Osteocyte (in vitro differentiated cells): ENCODE data around the gene FBXL14. TPM values are rescaled to one million over a fixed set of nuclear protein-coding genes. Genes with fewer than 3 reads are reported as not detected.

Experiments
- DNase-seq: peaks from one replicate; pipeline ENCODE4 v3.0.0; 2021; ENCODE audit warnings: mixed read lengths; ENCODE audit not compliant: unreplicated experiment; ENCODE audit errors: extremely low spot score
- H3K27ac Mint-ChIP-seq: one replicate; pipeline ENCODE4 v1.8.0; 2021; ENCODE audit warnings: mild to moderate bottlenecking, mixed read lengths; ENCODE audit not compliant: unreplicated experiment
- H3K27me3 Mint-ChIP-seq: one replicate; pipeline ENCODE4 v1.8.0; 2021; ENCODE audit warnings: mixed read lengths; ENCODE audit not compliant: unreplicated experiment
- H3K36me3 Mint-ChIP-seq: one replicate; pipeline ENCODE4 v1.8.0; 2021; ENCODE audit warnings: mixed read lengths; ENCODE audit not compliant: unreplicated experiment
- H3K4me1 Mint-ChIP-seq: one replicate; pipeline ENCODE4 v1.8.0; 2021; ENCODE audit warnings: mixed read lengths; ENCODE audit not compliant: unreplicated experiment
- H3K4me3 Mint-ChIP-seq: one replicate; pipeline ENCODE4 v1.8.0; 2021; ENCODE audit warnings: mild to moderate bottlenecking, moderate library complexity, mixed read lengths; ENCODE audit not compliant: unreplicated experiment
- H3K9me3 Mint-ChIP-seq: one replicate; pipeline ENCODE4 v1.8.0; 2021; ENCODE audit warnings: mixed read lengths; ENCODE audit not compliant: unreplicated experiment
- CTCF ChIP-seq: fragments of 200-600 bp; sonication (generic); IDR thresholded peaks from 2 replicates; pipeline ENCODE4 v1.5.0; 2021; ENCODE audit warnings: antibody characterized with exemption, mild to moderate bottlenecking, moderate library complexity
- total RNA-seq: library from RNA; stranded (reverse); gene quantifications from 2 replicates; pipeline ENCODE4 v1.2.1, GENCODE V29; 2021

The FBXL14 gene
- total RNA-seq, 1 donor from 2014 or later, result 9.1 TPM

GRCh38 chr12:1553536-1553935, 40.8 kb downstream of the FBXL14 start:
- no peak for TF ChIP-seq CTCF
- Mint-ChIP-seq H3K4me3 (no peak overlapping the region), H3K4me1 (peaks cover 36% of the 10 kb centered on the region), H3K27ac (peak overlapping the region; percentile 75), H3K27me3 (no peaks in the 10 kb centered on the region), H3K36me3 (peaks cover 4% of the 10 kb centered on the region), H3K9me3 (no peaks in the 10 kb centered on the region)
- DNase-seq, result no peak

- no peak for TF ChIP-seq CTCF
- peaks cover 4% of the 10 kb centered on the region for H3K36me3 Mint-ChIP-seq
- peaks cover 41% of the 10 kb centered on the region for H3K4me1 Mint-ChIP-seq
- no peak for DNase-seq
- H3K27me3 Mint-ChIP-seq, result no peaks in the 10 kb centered on the region
- H3K9me3 Mint-ChIP-seq, result no peaks in the 10 kb centered on the region
- peak overlapping the region; percentile 75 for H3K27ac Mint-ChIP-seq
- no peak overlapping the region for H3K4me3 Mint-ChIP-seq
Measured at GRCh38 chr12:1552911-1553491, 41.4 kb downstream of the FBXL14 start.

GRCh38 chr12:1552171-1552570, 42.2 kb downstream of the FBXL14 start:
- Mint-ChIP-seq H3K36me3 (peaks cover 4% of the 10 kb centered on the region), H3K9me3 (no peaks in the 10 kb centered on the region), H3K4me3 (no peak overlapping the region), H3K4me1 (peaks cover 49% of the 10 kb centered on the region), H3K27me3 (no peaks in the 10 kb centered on the region), H3K27ac (peak overlapping the region; percentile 75)
- TF ChIP-seq CTCF, result no peak
- DNase-seq, result no peak

GRCh38 chr12:1551496-1551895, 42.9 kb downstream of the FBXL14 start:
- H3K4me1 Mint-ChIP-seq, result peaks cover 55% of the 10 kb centered on the region

More at GRCh38 chr12:1551496-1551895, 42.9 kb downstream of the FBXL14 start:
- H3K36me3 Mint-ChIP-seq, result peaks cover 4% of the 10 kb centered on the region
- H3K27me3 Mint-ChIP-seq, result no peaks in the 10 kb centered on the region
- H3K9me3 Mint-ChIP-seq, result no peaks in the 10 kb centered on the region
- no peak overlapping the region for H3K4me3 Mint-ChIP-seq
- TF ChIP-seq CTCF, result no peak
- H3K27ac Mint-ChIP-seq, result no peak overlapping the region
- DNase-seq, result no peak
